NCI-H2227 treated with DMSO at 0.1 percent for 48 hours (cell line): ENCODE data around the gene PDZD4.

Source experiments
- DNase-seq: peaks from one replicate; lab custom pipeline; 2025; lab: John Stamatoyannopoulos, UW

Gene PDZD4

GRCh38 chrX:153770601-153771414 lies 59.5 kb downstream of the PDZD4 start:
- DNase-seq: no peak

- no peak for DNase-seq
These were observed 60.3 kb downstream of the PDZD4 start for GRCh38 chrX:153769865-153770600.

GRCh38 chrX:153769158-153769864 lies 61.0 kb downstream of the PDZD4 start:
- no peak for DNase-seq

- no peak for DNase-seq
These were observed 61.8 kb downstream of the PDZD4 start for GRCh38 chrX:153768311-153769157.

GRCh38 chrX:153767674-153768055 lies 62.7 kb downstream of the PDZD4 start:
- DNase-seq: no peak

- DNase-seq: no peak
These were observed 63.3 kb downstream of the PDZD4 start for GRCh38 chrX:153766871-153767673.

GRCh38 chrX:153766098-153766817 lies 64.1 kb downstream of the PDZD4 start:
- peak; percentile 49 for DNase-seq

- DNase-seq: no peak
These were observed 64.9 kb downstream of the PDZD4 start for GRCh38 chrX:153765138-153766079.

- no peak for DNase-seq
These were observed 65.6 kb downstream of the PDZD4 start for GRCh38 chrX:153764786-153765137.

- peak; percentile 42 for DNase-seq
These were observed 66.2 kb downstream of the PDZD4 start, which contains the start of gene PLXNB3 for GRCh38 chrX:153763989-153764755. TSS of gene PLXNB3 (plus strand) at chrX:153764249. CDS start at chrX:153765536, 1,287 bp downstream.

GRCh38 chrX:153763298-153763932 lies 66.9 kb downstream of the PDZD4 start:
- no peak for DNase-seq

GRCh38 chrX:153762626-153763173 lies 67.6 kb downstream of the PDZD4 start:
- DNase-seq: no peak

- DNase-seq: no peak
These were observed 68.5 kb downstream of the PDZD4 start for GRCh38 chrX:153761863-153762262.

GRCh38 chrX:153755136-153755535 lies 75.2 kb downstream of the PDZD4 start:
- no peak for DNase-seq
